GM18873 (cell line): Measurements from ENCODE around the gene SLC15A4.
A peak's percentile ranks its signal among the peaks of the same experiment; 100 is the strongest.
"Not testable (repeated sequence)": the region's sequence is repeated elsewhere in the genome, so short reads cannot be mapped to it uniquely, and the experiment has no call there.

Experiments used
- ATAC-seq: cut with Tn5 transposase; IDR thresholded peaks from one replicate; pipeline ENCODE4 v1.9.1; 2021; ENCODE audit warnings: mild to moderate bottlenecking, moderate library complexity, moderate number of reproducible peaks; ENCODE audit not compliant: unreplicated experiment, low FRiP score

SLC15A4 gene

DNA sequence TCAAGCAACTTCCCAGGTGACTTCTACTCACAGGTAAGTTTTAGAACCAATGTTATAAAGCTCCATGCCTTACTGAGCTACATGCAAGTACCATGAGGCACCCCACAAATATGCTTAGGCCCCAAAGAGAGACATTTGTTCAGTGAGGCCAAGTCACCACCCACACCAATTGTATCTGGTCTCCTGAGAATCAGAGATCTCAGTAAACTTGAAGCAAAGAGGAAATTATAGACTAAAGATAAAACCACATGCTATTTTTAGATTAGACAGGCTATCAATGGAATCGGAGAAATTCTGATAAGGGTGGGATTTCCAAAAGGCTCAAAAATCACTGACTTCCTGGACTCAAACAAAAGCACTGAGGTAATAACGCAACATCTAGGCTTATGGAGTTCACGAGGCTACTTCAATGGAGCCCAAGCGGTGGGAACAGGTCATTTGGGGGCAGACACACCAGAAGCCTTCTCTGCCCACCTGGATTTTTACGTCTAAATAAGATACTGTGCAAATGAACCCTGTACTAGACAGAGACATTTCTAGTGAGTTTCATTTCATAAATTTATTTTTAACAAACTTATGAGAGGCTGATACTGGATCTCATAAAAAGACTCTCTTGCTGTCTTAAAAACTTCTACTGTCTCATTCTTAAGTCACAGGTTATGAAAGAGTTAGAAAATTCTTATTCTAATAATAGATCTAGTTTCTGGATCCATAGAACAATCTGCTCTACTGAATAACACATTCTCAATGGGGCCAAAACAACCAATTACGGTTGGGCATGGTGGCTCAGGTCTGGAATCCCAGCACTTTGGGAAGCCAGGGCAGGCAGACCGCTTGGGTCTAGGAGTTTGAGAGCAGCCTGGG is 7.7 kb downstream of the SLC15A4 start:
- no peak for ATAC-seq

DNA sequence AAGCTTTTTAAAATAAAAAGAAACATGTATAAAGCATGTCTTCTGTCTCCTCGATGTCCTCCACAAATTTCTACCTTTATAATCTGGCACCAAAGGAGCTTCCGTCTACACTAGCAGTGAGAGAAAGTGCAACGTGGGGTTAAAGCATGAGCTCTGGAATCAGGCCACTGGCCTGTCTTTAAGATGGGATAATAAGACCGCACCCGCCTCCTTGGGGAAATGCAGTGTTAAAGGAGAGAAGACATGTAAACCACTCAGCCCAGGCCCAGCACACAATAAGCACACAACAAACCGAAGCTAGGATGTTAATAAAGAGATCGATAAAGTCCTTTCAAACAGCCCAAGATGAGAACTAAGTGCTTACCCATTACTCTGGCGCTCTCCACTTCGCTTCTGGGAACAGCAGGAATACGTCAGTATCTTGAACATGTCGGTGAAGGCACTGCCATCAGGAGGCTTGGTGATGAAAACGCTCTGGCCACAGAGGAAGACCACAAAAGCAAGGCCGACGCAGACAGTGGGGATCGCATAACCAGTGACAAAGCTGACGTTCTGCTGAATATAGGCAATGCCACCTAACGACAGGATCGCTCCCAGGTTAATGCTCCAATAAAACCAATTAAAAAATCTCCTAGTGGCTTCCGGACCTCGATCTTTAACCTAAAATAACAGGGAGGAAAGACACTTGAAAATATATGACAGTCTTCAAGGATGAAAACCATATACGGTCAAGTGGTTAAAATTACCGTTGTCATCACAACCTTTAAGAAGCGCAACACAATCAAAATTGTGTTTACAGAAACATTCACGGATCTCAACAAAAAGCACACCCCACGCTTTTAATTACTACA is 9.1 kb downstream of the SLC15A4 start:
- no peak for ATAC-seq

DNA sequence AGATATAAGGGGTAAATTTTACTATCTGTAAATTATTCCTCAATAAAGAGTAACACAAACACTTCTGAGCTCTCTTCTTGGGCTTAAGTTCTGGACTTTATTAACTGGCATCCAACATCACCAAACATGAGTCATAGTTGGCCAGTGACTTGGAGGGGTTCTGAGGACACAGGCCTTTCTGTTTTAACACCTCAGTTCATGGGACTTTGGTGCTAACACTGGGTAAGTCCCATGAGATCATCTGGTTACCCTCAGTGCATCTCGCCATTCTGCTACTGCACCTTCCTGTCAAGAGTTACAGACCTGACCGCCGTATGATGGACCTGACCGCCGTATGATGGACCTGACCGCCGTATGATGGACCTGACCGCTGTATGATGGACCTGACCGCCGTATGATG is 9.9 kb downstream of the SLC15A4 start:
- ATAC-seq: no peak

DNA sequence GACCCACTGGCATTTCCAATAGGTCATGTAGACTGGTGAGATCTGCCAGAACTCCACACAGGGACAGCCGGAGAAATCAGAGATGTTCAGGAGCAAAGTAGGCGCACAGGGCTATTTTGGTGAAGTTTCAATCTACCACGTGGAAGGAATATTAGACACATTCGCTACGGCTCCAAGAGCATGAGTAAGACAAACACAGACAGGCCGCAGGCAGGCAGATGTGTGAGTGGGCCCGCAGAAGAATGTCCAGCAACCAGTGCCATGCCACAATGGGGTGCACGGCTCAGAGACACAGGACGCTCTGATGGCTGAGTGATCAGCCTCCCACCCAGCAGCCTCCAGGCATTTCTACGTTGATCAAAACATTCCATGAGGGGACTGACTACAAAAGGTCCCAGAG is 10.4 kb downstream of the SLC15A4 start:
- no peak for ATAC-seq

DNA sequence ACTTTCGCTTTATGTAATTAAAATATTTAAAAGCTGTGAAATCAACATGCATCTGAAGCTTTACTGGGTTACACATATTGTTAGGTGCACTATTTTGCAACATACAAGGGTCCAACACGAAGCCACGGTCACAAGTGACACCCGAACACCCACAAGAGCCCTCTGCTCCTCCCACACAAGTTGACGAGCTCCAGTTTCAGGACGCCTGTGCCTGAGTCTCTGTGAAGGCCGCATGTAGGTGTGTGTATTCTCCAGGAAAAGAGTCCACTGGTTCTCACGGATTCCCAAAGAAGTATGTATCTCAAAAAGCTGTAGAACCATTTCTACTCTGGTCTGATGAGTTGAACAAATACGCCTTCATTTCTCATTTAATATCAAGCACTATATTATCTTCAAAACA is 12.0 kb downstream of the SLC15A4 start:
- no peak for ATAC-seq

DNA sequence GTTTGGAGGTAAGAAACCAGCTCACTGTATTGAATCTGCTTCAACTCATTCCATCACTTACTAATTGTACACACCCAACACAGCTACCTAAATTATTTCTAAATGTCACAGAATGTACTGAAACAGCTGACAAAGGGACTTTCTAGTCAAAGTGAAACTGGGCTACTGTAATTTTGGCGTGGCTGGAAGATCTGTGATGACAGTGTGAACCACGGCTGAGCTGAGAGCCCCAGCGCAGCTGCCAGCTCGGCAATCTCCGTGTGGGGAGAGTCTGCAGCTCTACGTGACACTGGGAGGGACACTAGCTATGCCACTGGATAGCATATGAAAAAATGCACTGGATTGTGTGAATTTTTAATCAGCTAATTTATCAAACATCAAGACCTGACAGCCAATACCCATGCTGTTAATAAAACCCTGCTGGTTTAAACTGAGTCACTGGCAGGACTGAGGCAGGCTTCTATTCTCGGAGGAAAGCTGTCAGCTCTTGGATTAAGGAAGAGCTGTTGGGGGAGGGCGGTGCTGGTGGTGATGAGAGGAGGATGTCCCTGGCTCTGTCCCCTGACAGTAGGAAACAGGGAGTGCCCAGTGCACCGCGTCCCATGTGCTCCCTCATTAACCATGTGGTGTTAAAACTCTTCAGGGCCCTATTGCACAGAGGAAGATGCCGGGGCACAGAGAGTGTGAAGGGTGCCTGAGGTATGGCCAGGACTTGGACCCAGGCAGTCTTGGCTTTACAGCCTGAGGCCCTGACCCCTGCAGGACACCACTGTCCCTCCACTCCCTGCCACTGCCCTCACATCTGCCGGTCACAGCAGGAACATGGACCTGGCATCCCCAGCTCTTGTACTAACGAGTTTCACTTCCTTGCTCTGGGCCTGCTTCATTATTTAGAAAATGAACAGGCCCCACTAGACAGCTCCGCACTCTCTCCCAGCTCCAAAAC is 13.3 kb downstream of the SLC15A4 start:
- ATAC-seq: peak; percentile 62

DNA sequence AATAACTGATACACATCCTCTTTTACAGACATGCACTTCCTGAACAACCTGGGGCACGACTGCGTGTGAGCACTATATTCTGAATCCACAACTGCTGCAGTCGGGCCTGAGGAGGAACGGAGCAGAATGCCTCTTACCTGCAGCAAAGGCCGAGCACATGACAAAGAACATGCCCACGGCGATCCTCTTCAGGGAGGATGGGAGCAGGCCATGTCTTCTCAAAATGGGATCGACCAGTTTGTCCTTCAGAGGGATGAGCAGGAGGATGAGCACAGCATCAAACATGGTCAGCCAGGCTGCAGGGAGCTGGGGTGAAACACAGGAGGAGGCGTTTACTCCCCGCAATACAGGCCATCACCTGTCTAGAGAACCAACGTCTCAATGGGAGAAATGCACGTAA is 15.1 kb downstream of the SLC15A4 start:
- no peak for ATAC-seq

DNA sequence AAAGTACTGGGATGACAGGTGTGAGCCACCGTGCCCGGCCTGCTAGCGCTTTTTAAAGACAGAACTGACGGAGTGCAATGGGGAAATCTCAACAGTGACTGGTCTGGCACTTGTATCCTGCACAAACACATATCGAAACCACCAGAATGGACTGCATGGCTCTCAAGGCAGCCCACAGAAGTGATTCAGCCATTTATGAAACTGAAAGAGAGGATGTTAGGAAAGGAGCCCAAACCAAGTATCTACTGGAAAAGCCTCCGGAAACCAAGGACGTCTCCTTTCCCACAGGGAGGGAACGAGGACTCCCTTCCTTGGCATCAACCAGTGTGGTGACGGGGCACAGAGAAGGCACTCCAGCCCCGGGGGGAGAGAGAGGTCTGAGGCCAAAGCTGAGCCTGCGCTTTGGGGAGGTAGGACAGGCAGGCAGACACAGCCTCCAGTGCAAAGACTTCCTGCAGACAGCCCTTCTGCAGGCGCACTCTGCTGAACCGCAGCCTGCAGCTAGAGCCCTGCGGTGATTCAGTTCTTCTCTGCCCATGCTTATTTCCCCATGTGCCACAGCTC is 16.5 kb downstream of the SLC15A4 start:
- ATAC-seq: no peak

DNA sequence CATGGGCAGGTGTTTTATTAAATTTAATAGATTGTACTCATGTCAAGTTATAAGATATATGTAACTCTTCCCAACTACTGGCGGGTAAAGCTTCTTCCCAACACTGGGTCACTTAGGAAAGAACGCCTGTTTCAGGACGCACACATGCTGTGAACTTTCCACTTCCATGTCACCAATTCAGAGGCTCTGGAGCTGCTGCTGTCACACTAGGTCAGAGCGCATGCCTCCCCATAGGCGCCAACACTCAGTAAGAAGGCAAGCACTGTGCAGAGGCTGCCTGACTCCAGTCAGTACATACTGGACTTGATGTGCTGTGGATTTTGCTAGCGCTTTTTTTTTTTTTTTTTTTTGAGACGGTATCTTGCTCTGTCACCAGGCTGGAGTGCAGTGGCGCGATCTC is 17.2 kb downstream of the SLC15A4 start:
- ATAC-seq: no peak

DNA sequence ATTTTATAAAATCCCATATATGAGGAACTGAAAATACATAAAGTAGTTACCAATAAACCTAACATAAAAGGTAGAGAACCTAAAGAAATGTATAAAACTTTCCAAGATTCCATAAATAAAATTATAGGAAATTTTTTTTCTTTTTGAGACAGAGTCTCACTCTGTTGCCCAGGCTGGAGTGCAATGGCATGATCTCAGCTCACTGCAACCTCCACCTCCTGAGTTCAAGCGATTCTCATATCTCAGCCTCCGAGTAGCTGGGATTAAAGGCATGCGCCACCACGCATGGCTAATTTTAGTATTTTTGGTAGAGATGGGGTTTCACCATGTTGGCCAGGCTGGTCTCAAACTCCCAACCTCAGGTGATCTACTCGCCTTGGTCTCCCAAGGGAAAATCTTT is 18.4 kb downstream of the SLC15A4 start:
- not testable (repeated sequence) for ATAC-seq

DNA sequence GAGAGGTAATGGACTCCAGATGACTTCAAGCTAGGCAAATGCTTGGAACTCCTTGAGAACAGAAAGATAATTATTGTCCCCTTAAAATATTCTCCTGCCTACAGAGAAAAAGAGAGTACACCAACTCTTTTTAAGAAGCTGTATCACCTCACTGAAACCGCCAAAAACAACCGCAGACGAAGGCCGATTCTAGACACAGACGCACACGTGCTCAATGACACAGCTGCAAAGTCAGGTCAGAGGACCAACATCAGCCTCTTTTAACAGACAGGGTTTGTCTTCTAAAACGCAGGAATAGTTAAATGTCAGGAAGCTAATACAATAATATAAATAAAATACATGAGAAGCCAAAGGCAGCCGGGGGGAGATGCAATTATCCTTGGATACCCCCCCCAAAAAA is 19.0 kb downstream of the SLC15A4 start:
- ATAC-seq: no peak

DNA sequence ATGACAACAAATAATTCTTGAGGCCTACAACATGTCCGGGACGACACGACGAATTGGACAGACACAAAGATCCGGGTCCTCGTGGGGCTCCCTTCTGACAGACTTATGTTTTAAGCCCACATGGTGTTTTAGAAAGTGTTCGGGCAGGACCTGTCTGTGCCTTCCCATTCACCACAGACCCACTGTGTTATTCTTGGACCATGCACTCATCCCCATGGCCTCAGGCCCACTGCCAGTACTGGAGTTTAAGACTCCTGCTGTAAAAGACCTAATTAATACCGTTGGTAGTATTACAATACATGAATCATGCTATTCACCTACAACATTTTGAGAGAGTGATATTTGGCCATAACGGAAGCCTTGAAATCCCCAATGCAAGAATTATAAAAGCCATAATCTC is 20.0 kb downstream of the SLC15A4 start:
- no peak for ATAC-seq

DNA sequence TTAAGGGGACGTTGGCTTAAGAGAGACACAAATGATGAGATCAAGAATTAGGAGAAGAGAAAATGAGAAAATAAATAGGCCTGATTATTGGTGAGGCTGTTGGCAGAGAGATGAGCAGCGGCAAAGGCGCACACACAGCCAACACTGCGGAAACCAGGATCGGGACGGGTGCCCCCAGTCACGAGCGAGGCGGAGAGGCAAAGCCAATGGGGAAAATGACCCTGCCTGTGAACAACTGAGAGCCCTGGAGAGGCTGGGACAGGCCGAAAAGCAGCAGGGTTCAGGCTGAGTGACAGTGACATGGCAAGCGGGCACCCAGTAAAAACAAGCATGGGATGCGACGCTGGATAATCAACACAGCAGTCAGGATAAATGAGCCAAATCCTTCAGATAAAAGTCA is 21.0 kb downstream of the SLC15A4 start:
- ATAC-seq: no peak

DNA sequence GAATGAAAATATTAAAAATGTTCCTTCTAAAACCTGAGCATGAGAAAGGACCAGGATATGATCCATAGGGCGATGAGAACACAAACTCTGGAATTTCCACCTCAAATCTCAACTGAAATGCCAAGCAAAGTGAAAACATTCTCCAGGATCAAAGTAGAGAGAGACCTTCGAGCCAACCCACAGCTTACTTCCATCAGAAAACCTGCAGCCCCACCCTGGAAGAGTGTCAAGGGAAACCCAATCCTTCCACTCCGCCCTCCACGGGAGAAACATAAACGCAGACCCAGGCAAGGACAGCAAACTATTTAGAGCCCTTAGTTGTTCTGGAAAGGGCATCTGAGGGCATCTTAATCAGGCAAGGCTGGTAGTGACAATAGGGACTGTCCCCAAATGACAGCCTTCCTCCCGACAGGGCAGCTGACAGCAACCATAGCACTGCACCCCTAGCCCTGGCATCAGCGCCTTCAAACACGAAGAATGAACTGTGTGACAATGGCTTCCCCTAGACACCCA is 21.8 kb downstream of the SLC15A4 start:
- ATAC-seq: no peak

DNA sequence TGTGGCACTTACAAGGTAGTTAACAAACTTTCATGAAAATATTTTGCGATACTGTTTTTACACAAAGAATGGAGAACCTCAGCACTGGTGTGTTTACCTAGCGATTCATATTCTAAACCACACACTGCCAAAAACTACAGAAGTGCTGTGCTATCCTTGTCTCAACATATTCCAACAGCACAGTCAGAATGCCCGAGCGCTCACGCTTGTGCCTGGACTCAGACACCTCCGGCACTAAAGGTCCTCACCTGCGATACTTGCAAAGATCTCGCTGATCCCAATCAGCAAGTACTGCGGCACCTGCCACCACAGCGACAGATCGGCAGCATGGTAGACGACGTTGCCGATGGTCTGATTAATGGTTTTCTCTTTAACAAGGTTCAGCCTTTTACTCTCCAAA is 23.2 kb downstream of the SLC15A4 start:
- ATAC-seq: no peak

DNA sequence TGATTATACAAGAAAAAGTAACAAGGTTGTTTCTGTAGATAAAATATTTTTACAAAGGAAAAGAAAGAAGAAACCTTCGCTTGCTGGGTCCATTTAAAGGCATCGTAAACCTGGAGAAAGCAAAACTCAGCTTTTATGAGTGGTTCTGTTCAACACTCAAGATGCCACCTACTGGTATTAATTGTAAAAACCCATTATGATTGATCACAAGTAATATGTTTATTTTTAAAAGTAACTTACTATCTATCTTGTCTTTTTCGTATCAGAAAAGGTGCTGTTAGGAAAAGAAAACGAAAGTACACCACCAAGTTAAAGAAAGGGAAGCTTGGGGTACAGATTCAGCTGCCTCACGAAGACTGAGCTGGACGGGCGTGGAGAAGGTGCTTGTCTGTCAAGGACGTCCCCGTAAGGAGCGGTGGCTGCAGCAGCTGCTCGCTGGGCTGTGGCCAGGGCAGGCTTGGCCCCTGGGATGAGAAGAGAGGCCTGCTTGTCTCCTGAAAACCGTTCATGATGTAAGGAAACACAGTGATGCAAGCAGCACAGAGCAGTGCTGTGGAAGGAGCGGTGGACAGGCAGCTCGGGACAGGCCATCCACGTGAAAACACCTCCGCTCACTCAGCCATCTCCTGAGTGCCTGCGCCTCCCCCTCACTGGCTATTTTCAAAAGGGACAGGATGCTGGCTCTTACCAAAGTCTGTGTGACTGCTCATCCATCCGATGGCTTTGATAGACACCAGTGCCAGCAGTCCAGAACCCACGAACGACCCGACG is 25.0 kb downstream of the SLC15A4 start:
- ATAC-seq: no peak

DNA sequence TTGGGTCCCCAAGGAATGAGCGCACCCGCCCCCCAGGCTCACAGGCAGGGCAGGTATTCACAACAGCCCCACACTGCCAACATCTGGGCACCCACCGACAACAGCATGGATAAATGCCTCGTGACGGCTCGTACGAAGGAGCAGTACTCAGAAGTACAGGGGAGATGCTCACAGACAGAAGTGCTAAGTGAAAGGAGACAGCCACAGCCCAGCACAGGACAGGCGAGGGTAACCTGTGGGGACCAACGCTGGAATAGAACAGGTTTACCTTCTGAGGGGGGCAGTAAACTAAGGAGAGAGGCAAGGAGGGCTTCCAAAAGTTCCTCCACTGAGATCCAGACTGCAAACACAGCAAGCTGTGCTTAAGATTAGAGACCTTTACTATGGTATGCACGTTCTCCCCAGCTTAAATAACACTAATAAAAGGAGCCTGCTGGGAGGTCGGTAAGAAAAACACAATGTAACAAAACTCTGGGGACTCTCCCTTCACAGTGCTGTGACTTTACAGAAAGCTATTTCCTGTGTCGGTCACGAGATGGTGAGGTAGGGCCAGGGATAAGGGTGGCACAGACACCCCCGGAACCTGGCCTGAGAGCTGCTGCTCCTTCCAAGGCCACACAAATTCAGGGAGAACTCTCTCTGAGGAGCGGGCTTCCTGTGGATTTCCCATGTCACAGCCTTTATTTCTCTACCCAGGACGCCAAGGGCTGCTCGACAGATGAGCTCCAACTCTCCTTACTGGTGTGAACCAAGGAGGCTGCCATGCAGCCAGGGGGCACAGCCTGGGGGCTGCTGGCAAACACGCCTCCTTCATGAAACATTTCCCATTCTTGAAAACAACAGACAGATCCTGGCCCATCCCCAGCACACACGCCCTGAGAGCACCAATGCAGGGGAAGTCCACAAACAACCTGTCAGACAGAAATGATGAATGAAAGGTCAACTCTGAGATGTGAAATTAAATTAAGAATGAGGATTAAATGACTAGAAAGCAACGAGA is 26.3 kb downstream of the SLC15A4 start:
- no peak for ATAC-seq

DNA sequence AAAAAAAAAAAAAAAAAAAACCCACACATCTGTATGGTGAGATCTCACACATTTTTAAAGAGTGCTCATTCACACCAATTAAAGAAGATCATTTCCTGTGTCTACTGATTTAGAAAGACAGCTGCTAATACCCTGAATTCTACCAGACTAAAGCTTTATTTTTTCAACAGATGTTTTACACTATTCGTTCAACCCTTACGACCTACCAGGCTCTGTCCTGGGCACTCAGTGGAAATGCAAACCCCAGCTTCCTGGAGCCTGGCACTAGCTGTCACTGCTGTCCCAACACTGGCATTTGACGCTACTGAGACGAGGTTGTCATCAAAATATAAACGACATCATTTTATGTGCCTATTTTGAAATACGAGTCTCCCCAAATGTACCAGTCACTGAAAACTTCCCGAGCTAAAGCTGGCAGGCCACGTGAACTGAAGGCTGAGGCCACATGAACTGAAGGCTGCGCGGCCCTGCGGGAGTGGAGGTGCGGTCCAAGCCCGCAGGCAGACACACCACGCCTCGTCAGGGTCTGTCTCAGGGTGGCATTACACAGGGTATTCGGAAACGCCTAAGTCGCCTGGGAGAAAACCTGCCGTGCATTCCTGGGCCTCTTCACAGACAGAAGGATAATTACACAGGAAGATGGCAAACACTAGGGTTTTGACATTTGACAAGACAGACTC is 27.2 kb downstream of the SLC15A4 start:
- ATAC-seq: no peak
